Measurements from ENCODE around the gene PPM1E. TPM values are rescaled to one million over a fixed set of nuclear protein-coding genes. Genes with fewer than 3 reads are reported as not detected.

The PPM1E gene
- total RNA-seq, 4 donors from 2014 or later, result 0.42 to 0.91 (median 0.67) TPM

DNA sequence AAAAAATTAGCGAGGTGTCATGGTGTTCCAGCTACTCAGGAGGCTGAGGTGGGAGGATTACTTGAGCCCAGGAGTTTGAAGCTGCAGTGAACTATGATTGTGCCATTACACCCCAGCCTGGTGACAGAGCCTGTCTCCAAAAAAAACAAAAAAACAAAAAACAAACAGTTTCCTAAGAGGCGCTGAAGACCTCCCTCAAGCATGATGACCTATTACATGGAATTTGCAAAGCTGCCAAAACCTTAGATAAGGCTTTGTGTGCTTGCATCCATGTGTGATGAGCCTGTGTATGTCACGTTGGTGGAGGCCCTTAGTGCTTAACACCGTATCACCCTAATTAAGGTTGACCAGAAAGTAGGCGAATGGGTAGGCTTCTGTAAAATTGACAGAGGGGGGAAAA, 143.5 kb downstream of the PPM1E start:
- H3K4me1 ChIP-seq, result no peaks in the 10 kb centered on the region
- H3K4me3 ChIP-seq, result no peak overlapping the region
- WGBS, result 81% methylated on average over 5 of the region's 5 CpGs
- no peaks in the 10 kb centered on the region for H3K36me3 ChIP-seq
- TF ChIP-seq POLR2A (IDR thresholded peaks at IDR 0.05; ENCODE audit: low read depth) (no peak), POLR2AphosphoS5 (IDR thresholded peaks at IDR 0.05) (no peak), EP300 (IDR thresholded peaks at IDR 0.05) (no peak)
- TF ChIP-seq, protein P1, sequence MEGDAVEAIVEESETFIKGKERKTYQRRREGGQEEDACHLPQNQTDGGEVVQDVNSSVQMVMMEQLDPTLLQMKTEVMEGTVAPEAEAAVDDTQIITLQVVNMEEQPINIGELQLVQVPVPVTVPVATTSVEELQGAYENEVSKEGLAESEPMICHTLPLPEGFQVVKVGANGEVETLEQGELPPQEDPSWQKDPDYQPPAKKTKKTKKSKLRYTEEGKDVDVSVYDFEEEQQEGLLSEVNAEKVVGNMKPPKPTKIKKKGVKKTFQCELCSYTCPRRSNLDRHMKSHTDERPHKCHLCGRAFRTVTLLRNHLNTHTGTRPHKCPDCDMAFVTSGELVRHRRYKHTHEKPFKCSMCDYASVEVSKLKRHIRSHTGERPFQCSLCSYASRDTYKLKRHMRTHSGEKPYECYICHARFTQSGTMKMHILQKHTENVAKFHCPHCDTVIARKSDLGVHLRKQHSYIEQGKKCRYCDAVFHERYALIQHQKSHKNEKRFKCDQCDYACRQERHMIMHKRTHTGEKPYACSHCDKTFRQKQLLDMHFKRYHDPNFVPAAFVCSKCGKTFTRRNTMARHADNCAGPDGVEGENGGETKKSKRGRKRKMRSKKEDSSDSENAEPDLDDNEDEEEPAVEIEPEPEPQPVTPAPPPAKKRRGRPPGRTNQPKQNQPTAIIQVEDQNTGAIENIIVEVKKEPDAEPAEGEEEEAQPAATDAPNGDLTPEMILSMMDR (IDR thresholded peaks at IDR 0.05), result no peak
- no peak overlapping the region for H3K27ac ChIP-seq (replicated peaks in 1 of 4)
- DNase-seq (ENCODE audit: extremely low spot score), result no peak
- intact Hi-C loops (cut with DNase I), result no loop called here
- no peaks in the 10 kb centered on the region for H3K27me3 ChIP-seq
- peaks cover 0 to 15% (median 5%) of the 10 kb centered on the region in 4 donors for H3K9me3 ChIP-seq

DNA sequence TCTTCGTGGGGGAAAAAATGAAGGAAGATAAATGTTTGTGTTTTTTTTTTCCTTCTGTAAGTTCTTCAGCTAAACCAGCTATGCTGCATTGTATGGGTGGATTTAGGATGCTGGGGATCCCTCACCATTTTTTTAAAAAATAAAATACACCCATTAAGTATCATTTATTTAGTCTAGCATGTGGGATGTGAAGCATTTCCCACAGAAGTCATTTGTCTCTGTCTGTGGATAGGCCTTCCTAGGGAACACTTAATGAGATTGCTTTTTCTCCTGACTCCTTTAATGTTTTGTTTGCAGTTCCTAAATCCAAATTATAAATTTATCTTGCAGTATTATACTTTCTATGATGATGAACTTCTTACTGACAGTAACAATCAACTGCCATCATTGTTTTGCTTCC, 146.7 kb downstream of the PPM1E start:
- DNase-seq (ENCODE audit: extremely low spot score), result no peak

DNA sequence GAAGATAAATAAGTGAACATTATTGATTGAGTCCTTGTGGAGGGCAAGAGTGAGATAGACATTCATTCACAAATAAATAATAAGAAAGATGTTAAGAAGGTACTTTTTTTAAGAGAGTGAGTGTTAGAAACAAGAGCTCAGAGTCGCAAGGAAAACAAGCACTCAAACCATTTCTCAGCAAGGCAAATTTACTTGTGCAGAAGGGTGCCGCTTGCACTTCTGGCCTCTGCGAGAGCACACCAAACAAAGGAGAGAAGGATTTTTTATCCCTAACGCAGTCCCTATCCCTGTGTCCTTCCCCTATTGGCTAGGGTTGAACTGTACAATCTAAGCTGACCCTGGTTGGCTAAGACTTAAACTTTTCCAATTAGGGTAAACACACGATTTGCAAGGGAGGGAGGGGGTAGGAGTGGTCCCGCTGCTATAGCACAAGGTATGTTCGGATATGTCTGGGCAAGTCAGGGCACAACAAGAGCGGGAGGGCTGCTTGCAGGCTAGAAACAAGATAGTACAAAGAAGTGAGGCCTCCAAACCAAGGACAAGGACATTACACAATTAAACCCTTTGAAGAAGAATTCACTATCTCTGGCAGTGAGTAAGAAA, 156.2 kb downstream of the PPM1E start:
- no peak overlapping the region for H3K4me3 ChIP-seq
- DNase-seq (ENCODE audit: extremely low spot score), result no peak
- no peaks in the 10 kb centered on the region for H3K4me1 ChIP-seq
- 87% methylated on average over 8 of the region's 8 CpGs for WGBS
- H3K27me3 ChIP-seq, result no peaks in the 10 kb centered on the region
- intact Hi-C loops (cut with DNase I), result no loop called here
- no peak for TF ChIP-seq POLR2AphosphoS5 (IDR thresholded peaks at IDR 0.05)
- TF ChIP-seq, protein P1 (IDR thresholded peaks at IDR 0.05), result no peak
- no peak for TF ChIP-seq POLR2A (IDR thresholded peaks at IDR 0.05; ENCODE audit: low read depth)
- no peak for TF ChIP-seq EP300 (IDR thresholded peaks at IDR 0.05)
- no peak overlapping the region for H3K27ac ChIP-seq (replicated peaks in 1 of 4)
- no peaks in the 10 kb centered on the region for H3K36me3 ChIP-seq
- peaks cover 0 to 18% (median 12%) of the 10 kb centered on the region in 4 donors for H3K9me3 ChIP-seq

More for the DNA sequence above, 146.7 kb downstream of the PPM1E start:
- no peak overlapping the region for H3K27ac ChIP-seq (replicated peaks in 1 of 4)
- WGBS, result 63% methylated on average over 1 of the region's 1 CpG
- peaks cover 0 to 9% (median 4%) of the 10 kb centered on the region in 4 donors for H3K9me3 ChIP-seq
- no peaks in the 10 kb centered on the region for H3K4me1 ChIP-seq
- TF ChIP-seq POLR2AphosphoS5 (IDR thresholded peaks at IDR 0.05) (no peak), EP300 (IDR thresholded peaks at IDR 0.05) (no peak), POLR2A (IDR thresholded peaks at IDR 0.05; ENCODE audit: low read depth) (no peak)
- TF ChIP-seq, protein P1 (IDR thresholded peaks at IDR 0.05), result no peak
- H3K4me3 ChIP-seq, result no peak overlapping the region
- no peaks in the 10 kb centered on the region for H3K36me3 ChIP-seq
- H3K27me3 ChIP-seq, result no peaks in the 10 kb centered on the region
- intact Hi-C loops (cut with DNase I), result no loop called here

DNA sequence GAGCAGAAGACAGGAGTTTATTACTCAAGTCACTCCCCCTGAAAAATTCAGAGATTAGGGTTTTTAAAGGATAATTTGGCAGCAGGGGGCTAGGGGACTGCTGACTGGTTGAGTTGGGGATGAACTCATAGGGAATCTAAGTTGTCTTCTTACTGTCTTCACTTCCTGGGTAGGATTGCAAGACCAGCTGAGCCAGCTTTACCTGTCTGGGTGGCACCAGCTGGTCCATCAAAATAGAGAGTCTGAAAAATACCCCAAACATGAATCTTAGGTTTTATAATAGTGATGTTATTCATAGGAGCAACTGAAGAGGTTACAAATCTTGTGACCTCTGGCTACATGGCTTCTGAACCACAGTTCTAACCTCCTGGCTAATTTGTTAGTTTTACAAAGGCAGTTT, 157.9 kb downstream of the PPM1E start:
- no peak for DNase-seq (ENCODE audit: extremely low spot score)
- H3K4me3 ChIP-seq, result no peak overlapping the region
- no peak overlapping the region for H3K27ac ChIP-seq (replicated peaks in 1 of 4)
- intact Hi-C loops (cut with DNase I), result no loop called here
- H3K4me1 ChIP-seq, result no peaks in the 10 kb centered on the region
- peaks cover 0 to 18% (median 12%) of the 10 kb centered on the region in 4 donors for H3K9me3 ChIP-seq
- TF ChIP-seq POLR2AphosphoS5 (IDR thresholded peaks at IDR 0.05), result no peak
- TF ChIP-seq EP300 (IDR thresholded peaks at IDR 0.05), result no peak
- TF ChIP-seq, protein P1 (IDR thresholded peaks at IDR 0.05), result no peak
- TF ChIP-seq POLR2A (IDR thresholded peaks at IDR 0.05; ENCODE audit: low read depth), result no peak
- H3K27me3 ChIP-seq, result no peaks in the 10 kb centered on the region
- no peaks in the 10 kb centered on the region for H3K36me3 ChIP-seq

Data from esophagus muscularis mucosa (tissue), 4 donors.